ENCODE measurements around the gene PFKL. TPM values are rescaled to one million over a fixed set of nuclear protein-coding genes. Genes with fewer than 3 reads are reported as not detected.
"Not testable (repeated sequence)": the region's sequence is repeated elsewhere in the genome, so short reads cannot be mapped to it uniquely, and the experiment has no call there.

The PFKL gene
- total and polyA plus RNA-seq, 2 donors (not counting 1 experiment from before 2014, with no cell fraction given) = 267 to 318 TPM

DNA sequence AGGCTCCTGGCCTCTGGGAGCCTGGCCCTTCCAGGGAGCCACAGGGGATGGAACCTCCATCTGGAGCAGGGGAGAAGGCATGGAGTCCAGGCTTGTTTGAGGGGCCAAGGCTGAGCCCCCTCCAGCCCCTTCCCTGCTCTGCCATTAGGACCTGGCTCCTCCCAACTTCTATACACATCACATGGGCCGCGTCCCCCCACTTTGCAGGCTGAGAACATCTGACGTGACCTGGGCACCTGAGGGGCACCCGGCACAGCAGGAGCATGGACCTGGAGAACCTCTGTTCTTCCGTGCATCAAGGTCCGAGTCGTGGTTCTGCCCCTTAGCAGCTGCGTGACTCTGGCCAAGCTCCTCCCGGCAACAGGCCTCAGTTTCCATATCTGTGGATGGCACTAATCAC lies 18.1 kb upstream of the PFKL start:
- no peaks in the 10 kb centered on the region for H3K36me3 ChIP-seq (replicated peaks in 1 of 2; ENCODE audit: control extremely low read depth in 1 of 2, control insufficient read depth in 1 of 2, extremely low read depth in 1 of 2, insufficient read depth in 2 of 2, low read length in 1 of 2)
- H3K27me3 ChIP-seq (replicated peaks in 1 of 4; ENCODE audit: control extremely low read depth in 1 of 4, control insufficient read depth in 3 of 4, insufficient read depth in 4 of 4, low read length in 3 of 4) = peaks cover 0 to 9% (median 0%) of the 10 kb centered on the region in 4 experiments
- Mint-ChIP-seq H3K9me3 (ENCODE audit: insufficient read depth) (no peaks in the 10 kb centered on the region), H3K4me1 (peaks cover 11% of the 10 kb centered on the region), H3K4me3 (no peak overlapping the region), H3K27me3 (no peaks in the 10 kb centered on the region), H3K27ac (no peak overlapping the region)
- no peak overlapping the region for H2AFZ ChIP-seq (ENCODE audit: insufficient read depth, low read depth, low read length, poor library complexity, severe bottlenecking)
- no peaks in the 10 kb centered on the region for H3K79me2 ChIP-seq (ENCODE audit: control insufficient read depth, insufficient read depth, low read length)
- TF ChIP-seq EZH2 (IDR thresholded peaks at IDR 0.05; ENCODE audit: borderline replicate concordance, insufficient read depth, low read depth, low read length, poor library complexity, severe bottlenecking) = no peak
- TF ChIP-seq, protein P1, sequence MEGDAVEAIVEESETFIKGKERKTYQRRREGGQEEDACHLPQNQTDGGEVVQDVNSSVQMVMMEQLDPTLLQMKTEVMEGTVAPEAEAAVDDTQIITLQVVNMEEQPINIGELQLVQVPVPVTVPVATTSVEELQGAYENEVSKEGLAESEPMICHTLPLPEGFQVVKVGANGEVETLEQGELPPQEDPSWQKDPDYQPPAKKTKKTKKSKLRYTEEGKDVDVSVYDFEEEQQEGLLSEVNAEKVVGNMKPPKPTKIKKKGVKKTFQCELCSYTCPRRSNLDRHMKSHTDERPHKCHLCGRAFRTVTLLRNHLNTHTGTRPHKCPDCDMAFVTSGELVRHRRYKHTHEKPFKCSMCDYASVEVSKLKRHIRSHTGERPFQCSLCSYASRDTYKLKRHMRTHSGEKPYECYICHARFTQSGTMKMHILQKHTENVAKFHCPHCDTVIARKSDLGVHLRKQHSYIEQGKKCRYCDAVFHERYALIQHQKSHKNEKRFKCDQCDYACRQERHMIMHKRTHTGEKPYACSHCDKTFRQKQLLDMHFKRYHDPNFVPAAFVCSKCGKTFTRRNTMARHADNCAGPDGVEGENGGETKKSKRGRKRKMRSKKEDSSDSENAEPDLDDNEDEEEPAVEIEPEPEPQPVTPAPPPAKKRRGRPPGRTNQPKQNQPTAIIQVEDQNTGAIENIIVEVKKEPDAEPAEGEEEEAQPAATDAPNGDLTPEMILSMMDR (IDR thresholded peaks at IDR 0.05) = no peak
- POLR2A ChIA-PET = no interaction called here
- no peak overlapping the region for H3K4me2 ChIP-seq (replicated peaks; ENCODE audit: low read depth, low read length, poor library complexity, severe bottlenecking)
- H3K4me1 ChIP-seq (ENCODE audit: control insufficient read depth in 2 of 2, insufficient read depth in 2 of 2, low read length in 2 of 2) = peaks cover 3 to 7% of the 10 kb centered on the region in 2 donors
- intact Hi-C loops (cut with micrococcal nuclease) = no loop called here
- WGBS (ENCODE audit: insufficient coverage) = 97% methylated on average over 9 of the region's 9 CpGs
- H3K9ac ChIP-seq (ENCODE audit: low read length) = no peak overlapping the region
- CTCF ChIA-PET = no interaction called here
- H3K9me3 ChIP-seq (ENCODE audit: control extremely low read depth in 1 of 3, control insufficient read depth in 2 of 3, insufficient read depth in 1 of 3, low read length in 2 of 3) = no peaks in the 10 kb centered on the region
- DNase-seq (no peak), ATAC-seq (ENCODE audit: low read depth) (no peak)
- no peaks in the 10 kb centered on the region for H4K20me1 ChIP-seq (ENCODE audit: control insufficient read depth, insufficient read depth, low read length, poor library complexity, severe bottlenecking)
- H3K27ac ChIP-seq (ENCODE audit: low read length in 2 of 2) = no peak overlapping the region
- H3K4me3 ChIP-seq (ENCODE audit: control extremely low read depth in 1 of 5, extremely low read depth in 1 of 5, insufficient read depth in 1 of 5, low read depth in 2 of 5, low read length in 4 of 5) = no peak overlapping the region

DNA sequence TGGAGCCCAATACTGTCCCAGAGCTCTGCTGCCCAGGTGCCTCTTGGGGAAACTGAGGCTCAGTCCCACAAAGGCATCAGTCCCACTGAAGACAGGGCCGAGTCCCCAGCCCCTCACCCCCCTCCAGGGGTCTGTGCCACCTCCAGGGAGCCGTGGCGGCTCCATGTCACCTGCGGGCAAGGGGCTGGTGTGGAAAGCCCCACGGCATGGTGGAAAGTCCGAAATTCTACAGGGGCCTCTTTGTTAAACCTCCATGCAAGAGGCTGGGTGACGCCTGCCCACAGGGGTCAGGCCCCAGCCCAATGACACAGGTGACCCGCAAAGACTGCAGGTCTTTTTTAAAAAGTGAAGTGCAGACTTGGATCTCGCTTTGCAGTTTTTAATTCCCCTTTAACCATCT lies 17.5 kb upstream of the PFKL start:
- Histone ChIP-seq H3K4me2 (replicated peaks; ENCODE audit: low read depth, low read length, poor library complexity, severe bottlenecking) (no peak overlapping the region), H3K27ac (ENCODE audit: low read length in 2 of 2) (no peak overlapping the region), H3K79me2 (ENCODE audit: control insufficient read depth, insufficient read depth, low read length) (no peaks in the 10 kb centered on the region), H3K9me3 (ENCODE audit: control extremely low read depth in 1 of 3, control insufficient read depth in 2 of 3, insufficient read depth in 1 of 3, low read length in 2 of 3) (no peaks in the 10 kb centered on the region), H2AFZ (ENCODE audit: insufficient read depth, low read depth, low read length, poor library complexity, severe bottlenecking) (no peak overlapping the region), H3K36me3 (replicated peaks in 1 of 2; ENCODE audit: control extremely low read depth in 1 of 2, control insufficient read depth in 1 of 2, extremely low read depth in 1 of 2, insufficient read depth in 2 of 2, low read length in 1 of 2) (no peaks in the 10 kb centered on the region), H3K27me3 (replicated peaks in 1 of 4; ENCODE audit: control extremely low read depth in 1 of 4, control insufficient read depth in 3 of 4, insufficient read depth in 4 of 4, low read length in 3 of 4) (peaks cover 0 to 9% (median 0%) of the 10 kb centered on the region in 4 experiments), H4K20me1 (ENCODE audit: control insufficient read depth, insufficient read depth, low read length, poor library complexity, severe bottlenecking) (no peaks in the 10 kb centered on the region), H3K4me3 (ENCODE audit: control extremely low read depth in 1 of 5, extremely low read depth in 1 of 5, insufficient read depth in 1 of 5, low read depth in 2 of 5, low read length in 4 of 5) (no peak overlapping the region), H3K9ac (ENCODE audit: low read length) (no peak overlapping the region), H3K4me1 (ENCODE audit: control insufficient read depth in 2 of 2, insufficient read depth in 2 of 2, low read length in 2 of 2) (peaks cover 3 to 7% of the 10 kb centered on the region in 2 donors)
- CTCF ChIA-PET = no interaction called here
- Mint-ChIP-seq H3K27ac (no peak overlapping the region), H3K4me1 (peaks cover 11% of the 10 kb centered on the region), H3K27me3 (no peaks in the 10 kb centered on the region), H3K9me3 (ENCODE audit: insufficient read depth) (no peaks in the 10 kb centered on the region), H3K4me3 (no peak overlapping the region)
- TF ChIP-seq, protein P1 (IDR thresholded peaks at IDR 0.05) = no peak
- no peak for TF ChIP-seq EZH2 (IDR thresholded peaks at IDR 0.05; ENCODE audit: borderline replicate concordance, insufficient read depth, low read depth, low read length, poor library complexity, severe bottlenecking)
- 73% methylated on average over 6 of the region's 9 CpGs for WGBS (ENCODE audit: insufficient coverage)
- DNase-seq (no peak), ATAC-seq (ENCODE audit: low read depth) (no peak)
- POLR2A ChIA-PET = interaction anchor here (0.6 kb wide), 1 partner anchor 18 kb away, joined by 4 read pairs; no protein-coding TSS in a partner anchor
- intact Hi-C loops (cut with micrococcal nuclease) = no loop called here

DNA sequence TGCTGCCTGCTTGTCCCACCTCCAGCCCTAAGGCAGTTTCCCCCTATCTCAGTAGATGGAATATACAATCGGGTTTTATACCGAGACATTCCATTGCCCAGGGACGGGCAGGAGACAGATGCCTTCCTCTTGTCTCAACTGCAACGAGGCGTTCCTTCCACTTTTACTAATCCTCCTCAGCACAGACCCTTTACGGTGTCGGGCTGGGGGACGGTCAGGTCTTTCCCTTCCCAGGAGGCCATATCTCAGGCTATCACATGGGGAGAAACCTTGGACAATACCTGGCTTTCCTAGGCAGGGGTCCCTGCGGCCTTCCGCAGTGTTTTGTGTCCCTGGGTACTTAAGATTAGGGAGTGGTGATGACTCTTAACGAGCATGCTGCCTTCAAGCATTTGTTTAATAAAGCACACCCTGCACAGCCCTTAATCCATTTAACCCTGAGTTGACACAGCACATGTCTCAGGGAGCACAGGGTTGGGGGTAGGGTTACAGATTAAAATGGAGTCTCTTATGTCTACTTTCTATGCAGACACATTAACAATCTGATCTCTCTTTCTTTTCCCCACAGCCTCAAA lies 16.6 kb upstream of the PFKL start:
- H3K27me3 ChIP-seq (replicated peaks in 1 of 4; ENCODE audit: control extremely low read depth in 1 of 4, control insufficient read depth in 3 of 4, insufficient read depth in 4 of 4, low read length in 3 of 4); H3K79me2 ChIP-seq (ENCODE audit: control insufficient read depth, insufficient read depth, low read length); H2AFZ ChIP-seq (ENCODE audit: insufficient read depth, low read depth, low read length, poor library complexity, severe bottlenecking); H3K9me3 ChIP-seq (ENCODE audit: control extremely low read depth in 1 of 3, control insufficient read depth in 2 of 3, insufficient read depth in 1 of 3, low read length in 2 of 3); POLR2A ChIA-PET; H3K9ac ChIP-seq (ENCODE audit: low read length); H3K4me2 ChIP-seq (replicated peaks; ENCODE audit: low read depth, low read length, poor library complexity, severe bottlenecking); H3K36me3 ChIP-seq (replicated peaks in 1 of 2; ENCODE audit: control extremely low read depth in 1 of 2, control insufficient read depth in 1 of 2, extremely low read depth in 1 of 2, insufficient read depth in 2 of 2, low read length in 1 of 2); H3K9me3 Mint-ChIP-seq (ENCODE audit: insufficient read depth); CTCF ChIA-PET; ATAC-seq (ENCODE audit: low read depth); H3K4me1 ChIP-seq (ENCODE audit: control insufficient read depth in 2 of 2, insufficient read depth in 2 of 2, low read length in 2 of 2); DNase-seq; H3K27ac ChIP-seq (ENCODE audit: low read length in 2 of 2); H3K27ac Mint-ChIP-seq; H4K20me1 ChIP-seq (ENCODE audit: control insufficient read depth, insufficient read depth, low read length, poor library complexity, severe bottlenecking); H3K27me3 Mint-ChIP-seq; H3K4me3 Mint-ChIP-seq; intact Hi-C loops (cut with micrococcal nuclease); H3K4me3 ChIP-seq (ENCODE audit: control extremely low read depth in 1 of 5, extremely low read depth in 1 of 5, insufficient read depth in 1 of 5, low read depth in 2 of 5, low read length in 4 of 5): not testable (repeated sequence)
- peaks cover 11% of the 10 kb centered on the region for H3K4me1 Mint-ChIP-seq
- 17% methylated on average over 2 of the region's 11 CpGs for WGBS (ENCODE audit: insufficient coverage)
